CD14-positive monocyte (primary cell): ENCODE data around the gene TTC7B. TPM values are rescaled to one million over a fixed set of nuclear protein-coding genes. Genes with fewer than 3 reads are reported as not detected.

ENCODE experiments used
- DNase-seq, 3 donors: peaks; one replicate each; pipeline ENCODE4 v3.0.0-alpha.2; 2011 to 2022
- H2AFZ ChIP-seq: 2 replicates; pipeline ENCODE4 v1.6.0; 2012; ENCODE audit warnings: mild to moderate bottlenecking, low read depth, low read length, inconsistent platforms; ENCODE audit not compliant: insufficient read depth, poor library complexity, severe bottlenecking
- H3K27ac ChIP-seq, 2 donors: 1 replicate in 1 of 2; 2 replicates in 1 of 2; pipeline ENCODE4 v1.5.1; 2012 to 2013; ENCODE audit warnings: low read length in 2 of 2, control low read depth in 1 of 2, inconsistent platforms in 1 of 2, low read depth in 1 of 2, mild to moderate bottlenecking in 1 of 2
- H3K27me3 ChIP-seq, 2 donors: one replicate each; pipeline versions ENCODE4 v1.6.0 to v1.6.1; 2011 to 2013; ENCODE audit warnings: low read length in 2 of 2; ENCODE audit not compliant: control insufficient read depth in 2 of 2, insufficient read depth in 2 of 2
- H3K36me3 ChIP-seq, 2 donors: replicated peaks in 1 of 2; 1 replicate in 1 of 2; 2 replicates in 1 of 2; pipeline versions ENCODE4 v1.5.1 to v1.6.1; 2012 to 2013; ENCODE audit warnings: low read length in 2 of 2, control low read depth in 1 of 2, inconsistent platforms in 1 of 2, mild to moderate bottlenecking in 1 of 2; ENCODE audit not compliant: insufficient read depth in 2 of 2, control insufficient read depth in 1 of 2
- H3K4me1 ChIP-seq, 2 donors: 1 replicate in 1 of 2; 2 replicates in 1 of 2; pipeline versions ENCODE4 v1.5.1 to v1.6.1; 2012 to 2013; ENCODE audit warnings: low read length in 2 of 2, control low read depth in 1 of 2, inconsistent platforms in 1 of 2, mild to moderate bottlenecking in 1 of 2, moderate library complexity in 1 of 2; ENCODE audit not compliant: insufficient read depth in 2 of 2, control insufficient read depth in 1 of 2
- H3K4me2 ChIP-seq: replicated peaks from 2 replicates; pipeline ENCODE3; 2012; ENCODE audit warnings: low read length, moderate library complexity, mild to moderate bottlenecking; ENCODE audit not compliant: poor library complexity, severe bottlenecking; ENCODE audit errors: extremely low read depth
- H3K4me3 ChIP-seq, 3 experiments: fragments of 200-600 bp in 1 of 3; sonication (generic) in 1 of 3; replicated peaks in 1 of 3; 1 replicate in 2 of 3; 2 replicates in 1 of 3; pipeline ENCODE4 v1.5.1; 2011 to 2013; ENCODE audit warnings: low read length in 3 of 3, mild to moderate bottlenecking in 3 of 3, control low read depth in 2 of 3, low read depth in 2 of 3, inconsistent platforms in 1 of 3, moderate library complexity in 1 of 3
- H3K79me2 ChIP-seq: 2 replicates; pipeline ENCODE4 v1.6.0; 2012; ENCODE audit warnings: mild to moderate bottlenecking, control low read depth, inconsistent platforms, low read length, moderate library complexity; ENCODE audit not compliant: insufficient read depth
- H3K9ac ChIP-seq: 2 replicates; pipeline ENCODE4 v1.6.0; 2017; ENCODE audit warnings: low read length, mild to moderate bottlenecking; ENCODE audit not compliant: insufficient read depth, poor library complexity, severe bottlenecking
- H3K9me3 ChIP-seq, 2 donors: replicated peaks in 1 of 2; 1 replicate in 1 of 2; 2 replicates in 1 of 2; pipeline versions ENCODE4 v1.5.1 to v1.6.1; 2012 to 2013; ENCODE audit warnings: low read length in 2 of 2, control low read depth in 1 of 2; ENCODE audit not compliant: control insufficient read depth in 1 of 2, insufficient read depth in 1 of 2
- H4K20me1 ChIP-seq: 2 replicates; pipeline ENCODE4 v1.6.0; 2012; ENCODE audit warnings: mild to moderate bottlenecking, low read length, control low read depth, moderate library complexity; ENCODE audit not compliant: insufficient read depth
- H3K27ac Mint-ChIP-seq, 7 donors: one replicate each; pipeline ENCODE4 v1.8.0; 2020; ENCODE audit warnings: mild to moderate bottlenecking in 7 of 7, mixed read lengths in 7 of 7, moderate library complexity in 6 of 7, inconsistent platforms in 2 of 7
- H3K27me3 Mint-ChIP-seq, 3 donors: one replicate each; pipeline ENCODE4 v1.8.0; 2021 to 2022; ENCODE audit warnings: low read depth in 3 of 3, mild to moderate bottlenecking in 3 of 3, mixed read lengths in 3 of 3, moderate library complexity in 3 of 3, inconsistent platforms in 1 of 3
- H3K36me3 Mint-ChIP-seq, 2 donors: one replicate each; pipeline ENCODE4 v1.8.0; 2020; ENCODE audit warnings: mixed read lengths in 2 of 2, inconsistent platforms in 1 of 2, mild to moderate bottlenecking in 1 of 2
- H3K4me1 Mint-ChIP-seq: one replicate; pipeline ENCODE4 v1.8.0; 2020; ENCODE audit warnings: mild to moderate bottlenecking, mixed read lengths
- H3K4me3 Mint-ChIP-seq, 2 donors: one replicate each; pipeline ENCODE4 v1.8.0; 2020; ENCODE audit warnings: mild to moderate bottlenecking in 2 of 2, mixed read lengths in 2 of 2, moderate library complexity in 1 of 2
- H3K9me3 Mint-ChIP-seq, 7 donors: one replicate each; pipeline ENCODE4 v1.8.0; 2020 to 2022; ENCODE audit warnings: mixed read lengths in 7 of 7, mild to moderate bottlenecking in 6 of 7, moderate library complexity in 6 of 7, inconsistent platforms in 2 of 7
- WGBS: methylation state at CpG from one replicate; pipeline ENCODE4 v1.1.5; 2013; ENCODE audit warnings: missing lambda C conversion rate; ENCODE audit not compliant: insufficient coverage; 5-methylcytosine and 5-hydroxymethylcytosine counted together
- intact Hi-C, 2 donors: fragments of 100-400 bp; cut with micrococcal nuclease; formaldehyde crosslinking; loops; one replicate each; pipeline versions ENCODE4 v1.15.0 to v1.15.1; 2023
- polyA plus RNA-seq, 3 donors: library from polyadenylated mRNA; depleted of rRNA in 1 of 3; unstranded in 2 of 3; stranded (reverse) in 1 of 3; fragments of 300-500 nt in 2 of 3; fragments of >200 nt in 1 of 3; fragmentation: Illumina TruSeq in 2 of 3; gene quantifications; 1 replicate in 2 of 3; 2 replicates in 1 of 3; pipeline ENCODE4 v1.2.3, GENCODE V29; 2012 to 2021
- TF ChIP-seq, protein P1 (sequence below): fragments of 200-600 bp; IDR thresholded peaks from one replicate; pipeline ENCODE4 v1.8.0; 2022; ENCODE audit warnings: antibody characterized with exemption, mild to moderate bottlenecking

The TTC7B gene
- polyA plus RNA-seq, 3 donors, result 0.87 to 2.6 (median 1.2) TPM

DNA sequence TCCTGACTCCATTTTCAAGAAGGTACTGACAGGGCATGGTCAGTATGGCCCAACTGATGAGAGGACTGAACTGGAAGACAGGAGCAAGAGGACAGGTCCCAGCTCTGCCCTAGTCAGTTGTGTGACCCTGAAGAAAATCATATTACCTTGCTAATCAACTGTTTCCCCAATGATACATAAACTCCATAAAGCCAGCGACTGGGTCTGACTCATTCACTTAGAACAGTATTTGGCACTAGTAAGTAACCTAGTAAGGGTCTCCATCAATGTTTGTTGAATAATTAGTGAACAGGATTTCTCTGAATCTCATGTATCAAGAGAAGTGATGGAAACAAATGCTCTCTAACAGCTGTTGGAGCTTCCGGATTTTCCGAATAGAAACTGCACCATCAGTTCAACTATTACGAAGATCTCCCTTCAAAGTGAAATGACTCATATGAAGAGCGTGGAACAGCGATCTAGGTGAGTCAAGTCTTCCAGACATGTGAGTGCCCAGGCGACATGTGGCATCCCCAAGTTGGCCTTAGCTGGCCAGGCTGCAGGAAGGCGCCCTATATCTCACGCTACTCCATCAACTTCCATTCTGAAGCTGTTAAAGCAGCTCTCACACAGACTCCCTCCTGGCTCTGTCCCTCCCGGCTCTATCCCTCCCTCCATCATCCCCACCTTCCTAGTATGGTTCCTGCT is 94.5 kb downstream of the TTC7B start:
- intact Hi-C loops, result no loop called here
- H3K27ac ChIP-seq, result no peak overlapping the region
- Mint-ChIP-seq H3K9me3 (peaks cover 0 to 2% (median 0%) of the 10 kb centered on the region in 7 donors), H3K4me3 (no peak overlapping the region), H3K4me1 (no peaks in the 10 kb centered on the region), H3K36me3 (no peaks in the 10 kb centered on the region), H3K27ac (no peak overlapping the region), H3K27me3 (no peaks in the 10 kb centered on the region)
- no peak for DNase-seq
- H3K36me3 ChIP-seq, result no peaks in the 10 kb centered on the region
- H3K4me1 ChIP-seq, result peaks cover 13% of the 10 kb centered on the region in 2 donors
- WGBS, result 96% methylated on average over 9 of the region's 10 CpGs
- H3K9ac ChIP-seq, result no peak overlapping the region
- no peaks in the 10 kb centered on the region for H4K20me1 ChIP-seq
- H2AFZ ChIP-seq, result no peak overlapping the region
- no peak overlapping the region for H3K4me2 ChIP-seq
- H3K9me3 ChIP-seq, result no peaks in the 10 kb centered on the region
- no peaks in the 10 kb centered on the region for H3K79me2 ChIP-seq
- H3K27me3 ChIP-seq, result no peaks in the 10 kb centered on the region
- no peak overlapping the region for H3K4me3 ChIP-seq
- TF ChIP-seq, protein P1, sequence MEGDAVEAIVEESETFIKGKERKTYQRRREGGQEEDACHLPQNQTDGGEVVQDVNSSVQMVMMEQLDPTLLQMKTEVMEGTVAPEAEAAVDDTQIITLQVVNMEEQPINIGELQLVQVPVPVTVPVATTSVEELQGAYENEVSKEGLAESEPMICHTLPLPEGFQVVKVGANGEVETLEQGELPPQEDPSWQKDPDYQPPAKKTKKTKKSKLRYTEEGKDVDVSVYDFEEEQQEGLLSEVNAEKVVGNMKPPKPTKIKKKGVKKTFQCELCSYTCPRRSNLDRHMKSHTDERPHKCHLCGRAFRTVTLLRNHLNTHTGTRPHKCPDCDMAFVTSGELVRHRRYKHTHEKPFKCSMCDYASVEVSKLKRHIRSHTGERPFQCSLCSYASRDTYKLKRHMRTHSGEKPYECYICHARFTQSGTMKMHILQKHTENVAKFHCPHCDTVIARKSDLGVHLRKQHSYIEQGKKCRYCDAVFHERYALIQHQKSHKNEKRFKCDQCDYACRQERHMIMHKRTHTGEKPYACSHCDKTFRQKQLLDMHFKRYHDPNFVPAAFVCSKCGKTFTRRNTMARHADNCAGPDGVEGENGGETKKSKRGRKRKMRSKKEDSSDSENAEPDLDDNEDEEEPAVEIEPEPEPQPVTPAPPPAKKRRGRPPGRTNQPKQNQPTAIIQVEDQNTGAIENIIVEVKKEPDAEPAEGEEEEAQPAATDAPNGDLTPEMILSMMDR, result no peak

DNA sequence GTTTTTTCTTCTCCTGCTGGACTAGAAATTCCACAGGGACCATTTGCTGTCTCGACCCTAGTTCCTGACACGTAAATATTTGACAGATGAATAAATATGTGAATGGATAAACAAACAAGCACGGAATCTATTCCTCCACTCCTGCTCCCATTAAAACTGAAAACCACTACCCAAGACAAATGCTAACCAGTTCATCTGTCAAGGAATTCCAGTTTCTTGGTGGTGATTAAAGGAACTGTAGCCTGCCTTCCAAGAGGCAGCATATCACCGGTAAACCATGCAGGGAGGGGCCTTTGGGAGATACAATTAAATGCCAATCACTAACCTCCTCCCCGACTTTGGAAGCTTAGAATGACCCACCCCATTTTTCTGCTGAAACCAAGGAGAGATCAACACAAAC is 95.4 kb downstream of the TTC7B start:
- Mint-ChIP-seq H3K36me3 (no peaks in the 10 kb centered on the region), H3K4me1 (no peaks in the 10 kb centered on the region), H3K9me3 (peaks cover 0 to 2% (median 0%) of the 10 kb centered on the region in 7 donors), H3K27me3 (no peaks in the 10 kb centered on the region), H3K27ac (no peak overlapping the region), H3K4me3 (no peak overlapping the region)
- no peaks in the 10 kb centered on the region for H4K20me1 ChIP-seq
- H3K4me3 ChIP-seq, result no peak overlapping the region
- no peak overlapping the region for H2AFZ ChIP-seq
- 100% methylated on average over 1 of the region's 5 CpGs for WGBS
- DNase-seq, result no peak
- no peak overlapping the region for H3K4me2 ChIP-seq
- intact Hi-C loops, result no loop called here
- H3K79me2 ChIP-seq, result no peaks in the 10 kb centered on the region
- no peak overlapping the region for H3K9ac ChIP-seq
- H3K27me3 ChIP-seq, result no peaks in the 10 kb centered on the region
- H3K36me3 ChIP-seq, result no peaks in the 10 kb centered on the region
- H3K27ac ChIP-seq, result no peak overlapping the region
- TF ChIP-seq, protein P1, result no peak
- no peaks in the 10 kb centered on the region for H3K9me3 ChIP-seq
- H3K4me1 ChIP-seq, result peaks cover 13% of the 10 kb centered on the region in 2 donors
